ENCODE data around the gene GPR149. TPM values are rescaled to one million over a fixed set of nuclear protein-coding genes. Genes with fewer than 3 reads are reported as not detected.

Gene GPR149
- total RNA-seq, 2 donors from 2014 or later, result not detected

- H3K9me3 ChIP-seq, result no peaks in the 10 kb centered on the region
- no peak for TF ChIP-seq CTCF (IDR thresholded peaks at IDR 0.05)
- no peak for DNase-seq (ENCODE audit: low spot score)
- H3K4me3 ChIP-seq, result no peak overlapping the region
- H3K36me3 ChIP-seq, result no peaks in the 10 kb centered on the region
- no peaks in the 10 kb centered on the region for H3K27me3 ChIP-seq
- no peaks in the 10 kb centered on the region for H3K4me1 ChIP-seq
- H3K27ac ChIP-seq, result no peak overlapping the region
Measured at GRCh38 chr3:154398084-154398967, 31.7 kb downstream of the GPR149 start.

- H3K27me3 ChIP-seq, result no peaks in the 10 kb centered on the region
Measured at GRCh38 chr3:154389861-154390260, 40.1 kb downstream of the GPR149 start.

GRCh38 chr3:154384479-154384878 is 45.5 kb downstream of the GPR149 start:
- DNase-seq (ENCODE audit: low spot score), result no peak
- Histone ChIP-seq H3K27me3 (no peaks in the 10 kb centered on the region), H3K9me3 (no peaks in the 10 kb centered on the region), H3K27ac (no peak overlapping the region), H3K4me3 (no peak overlapping the region), H3K36me3 (no peaks in the 10 kb centered on the region), H3K4me1 (no peaks in the 10 kb centered on the region)
- TF ChIP-seq CTCF (IDR thresholded peaks at IDR 0.05), result no peak

More at GRCh38 chr3:154389861-154390260, 40.1 kb downstream of the GPR149 start:
- H3K36me3 ChIP-seq, result no peaks in the 10 kb centered on the region
- H3K27ac ChIP-seq, result no peak overlapping the region
- no peak for DNase-seq (ENCODE audit: low spot score)
- H3K4me1 ChIP-seq, result no peaks in the 10 kb centered on the region
- no peak for TF ChIP-seq CTCF (IDR thresholded peaks at IDR 0.05)
- H3K9me3 ChIP-seq, result peaks cover 0 to 4% of the 10 kb centered on the region in 2 donors
- H3K4me3 ChIP-seq, result no peak overlapping the region

- no peak for TF ChIP-seq CTCF (IDR thresholded peaks at IDR 0.05)
- Histone ChIP-seq H3K36me3 (no peaks in the 10 kb centered on the region), H3K4me3 (no peak overlapping the region), H3K27me3 (no peaks in the 10 kb centered on the region), H3K27ac (no peak overlapping the region), H3K9me3 (no peaks in the 10 kb centered on the region), H3K4me1 (no peaks in the 10 kb centered on the region)
- no peak for DNase-seq (ENCODE audit: low spot score)
Measured at GRCh38 chr3:154378311-154378710, 51.7 kb downstream of the GPR149 start.

GRCh38 chr3:154367221-154367620 is 62.8 kb downstream of the GPR149 start:
- Histone ChIP-seq H3K36me3 (no peaks in the 10 kb centered on the region), H3K4me1 (no peaks in the 10 kb centered on the region), H3K9me3 (no peaks in the 10 kb centered on the region), H3K4me3 (no peak overlapping the region), H3K27me3 (no peaks in the 10 kb centered on the region), H3K27ac (no peak overlapping the region)
- no peak for DNase-seq (ENCODE audit: low spot score)
- no peak for TF ChIP-seq CTCF (IDR thresholded peaks at IDR 0.05)

Measured in right atrium auricular region (tissue), 2 donors.